RWPE2 (cell line): Measurements from ENCODE around the gene SKOR1.

Source experiments
- ATAC-seq: fragments of 200-7000 bp; cut with Tn5 transposase; 3 replicates; pipeline ENCODE4 v1.9.1; 2021; ENCODE audit warnings: low read depth
- DNase-seq: peaks from one replicate; pipeline ENCODE4 v3.0.0-alpha.2; 2020; ENCODE audit warnings: low spot score
- H3K27ac ChIP-seq: fragments of 450-650 bp; 2 replicates; pipeline ENCODE4 v1.5.1; 2017; ENCODE audit warnings: mild to moderate bottlenecking; ENCODE audit not compliant: poor library complexity, severe bottlenecking
- H3K27me3 ChIP-seq: fragments of 250-450 bp; sonication (Bioruptor Pico); 2 replicates; pipeline ENCODE4 v1.5.1; 2021; ENCODE audit warnings: mild to moderate bottlenecking, moderate library complexity; ENCODE audit not compliant: insufficient read depth, poor library complexity, severe bottlenecking
- H3K36me3 ChIP-seq: fragments of 250-450 bp; sonication (Bioruptor Pico); 2 replicates; pipeline ENCODE4 v1.5.1; 2020; ENCODE audit warnings: low read depth, mild to moderate bottlenecking, moderate library complexity
- H3K4me1 ChIP-seq: fragments of 250-450 bp; sonication (Bioruptor Pico); 2 replicates; pipeline ENCODE4 v1.5.1; 2021; ENCODE audit warnings: mild to moderate bottlenecking, moderate library complexity; ENCODE audit not compliant: insufficient read depth, poor library complexity, severe bottlenecking
- H3K4me3 ChIP-seq: fragments of 250-450 bp; sonication (Bioruptor Pico); 2 replicates; pipeline ENCODE4 v1.5.1; 2021; ENCODE audit warnings: mild to moderate bottlenecking, moderate library complexity; ENCODE audit not compliant: severe bottlenecking
- H3K9me3 ChIP-seq: fragments of 250-450 bp; sonication (Bioruptor Pico); 2 replicates; pipeline ENCODE4 v1.5.1; 2021; ENCODE audit warnings: mild to moderate bottlenecking, moderate library complexity; ENCODE audit not compliant: severe bottlenecking
- TF ChIP-seq, protein P1 (sequence below): fragments of 450-650 bp; IDR thresholded peaks from one replicate; pipeline ENCODE4 v1.5.1; 2017; ENCODE audit warnings: mild to moderate bottlenecking, moderate library complexity; ENCODE audit not compliant: poor library complexity, severe bottlenecking

The SKOR1 gene

DNA sequence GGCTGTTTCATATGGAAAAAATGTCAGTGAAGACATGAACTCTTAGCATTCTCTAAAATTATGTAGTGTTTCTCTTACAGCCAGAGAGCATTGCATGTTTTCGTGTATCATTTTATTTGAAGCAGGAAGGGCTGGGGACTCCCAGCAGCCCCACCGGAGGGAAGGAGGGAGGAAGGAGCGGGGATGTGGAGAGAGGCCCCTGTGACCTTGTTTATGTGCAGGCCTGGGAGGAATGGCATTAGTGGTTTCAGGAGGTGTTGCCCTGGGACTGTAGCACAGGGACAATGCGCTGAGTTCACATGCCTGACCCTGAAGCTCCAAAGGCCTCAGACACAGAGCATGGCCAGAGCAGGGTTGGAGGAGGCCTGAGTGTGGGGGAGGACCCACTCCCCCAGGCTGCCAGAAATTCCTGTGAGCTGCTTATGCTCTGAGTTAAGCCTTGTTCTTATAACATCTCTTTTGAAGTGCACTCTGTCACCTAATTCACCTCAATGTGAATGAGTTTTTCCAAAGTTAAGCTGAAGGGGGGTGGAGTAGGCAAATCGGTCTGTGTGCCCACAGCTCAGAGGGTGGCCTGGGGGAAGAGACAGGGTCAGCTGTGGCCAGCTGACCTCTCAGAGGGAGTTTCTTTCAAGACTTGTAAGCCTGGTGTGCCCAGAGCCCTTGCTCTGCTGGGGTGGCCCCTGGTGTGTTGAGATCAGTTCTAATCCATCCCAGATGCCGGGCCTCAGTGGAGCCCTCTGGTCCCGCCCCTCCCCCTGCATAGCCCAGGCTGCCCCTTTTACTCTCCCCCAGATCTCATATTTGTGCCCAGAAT, 18.5 kb downstream of the SKOR1 start:
- no peak for DNase-seq
- Histone ChIP-seq H3K9me3 (no peaks in the 10 kb centered on the region), H3K27ac (no peak overlapping the region), H3K4me3 (no peak overlapping the region), H3K4me1 (peaks cover 4% of the 10 kb centered on the region), H3K36me3 (no peaks in the 10 kb centered on the region), H3K27me3 (no peaks in the 10 kb centered on the region)
- TF ChIP-seq, protein P1, sequence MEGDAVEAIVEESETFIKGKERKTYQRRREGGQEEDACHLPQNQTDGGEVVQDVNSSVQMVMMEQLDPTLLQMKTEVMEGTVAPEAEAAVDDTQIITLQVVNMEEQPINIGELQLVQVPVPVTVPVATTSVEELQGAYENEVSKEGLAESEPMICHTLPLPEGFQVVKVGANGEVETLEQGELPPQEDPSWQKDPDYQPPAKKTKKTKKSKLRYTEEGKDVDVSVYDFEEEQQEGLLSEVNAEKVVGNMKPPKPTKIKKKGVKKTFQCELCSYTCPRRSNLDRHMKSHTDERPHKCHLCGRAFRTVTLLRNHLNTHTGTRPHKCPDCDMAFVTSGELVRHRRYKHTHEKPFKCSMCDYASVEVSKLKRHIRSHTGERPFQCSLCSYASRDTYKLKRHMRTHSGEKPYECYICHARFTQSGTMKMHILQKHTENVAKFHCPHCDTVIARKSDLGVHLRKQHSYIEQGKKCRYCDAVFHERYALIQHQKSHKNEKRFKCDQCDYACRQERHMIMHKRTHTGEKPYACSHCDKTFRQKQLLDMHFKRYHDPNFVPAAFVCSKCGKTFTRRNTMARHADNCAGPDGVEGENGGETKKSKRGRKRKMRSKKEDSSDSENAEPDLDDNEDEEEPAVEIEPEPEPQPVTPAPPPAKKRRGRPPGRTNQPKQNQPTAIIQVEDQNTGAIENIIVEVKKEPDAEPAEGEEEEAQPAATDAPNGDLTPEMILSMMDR, result no peak
- no peak for ATAC-seq

DNA sequence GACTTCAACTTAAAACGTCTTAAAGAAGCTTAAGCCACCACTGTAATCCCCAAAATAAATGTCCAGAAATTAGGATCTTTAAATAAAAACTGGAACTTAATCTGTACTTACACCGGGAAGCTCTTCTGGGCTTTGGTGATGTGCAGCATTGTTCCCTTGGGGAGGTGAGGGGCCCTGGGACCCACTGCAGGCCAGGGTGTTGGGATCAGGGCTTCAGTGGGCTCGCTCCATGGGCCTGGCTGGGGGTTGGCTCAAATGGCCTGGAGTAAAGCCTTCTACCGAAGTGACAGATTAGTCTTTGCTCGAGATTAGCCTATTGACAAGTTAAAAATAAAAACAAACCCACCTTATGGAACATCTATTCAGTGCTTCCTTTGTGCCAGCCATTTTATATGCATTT, 20.7 kb downstream of the SKOR1 start:
- peak; percentile 47 for DNase-seq
- H3K4me3 ChIP-seq, result no peak overlapping the region
- H3K9me3 ChIP-seq, result no peaks in the 10 kb centered on the region
- H3K4me1 ChIP-seq, result no peaks in the 10 kb centered on the region
- ATAC-seq, result no peak
- no peak overlapping the region for H3K27ac ChIP-seq
- no peaks in the 10 kb centered on the region for H3K36me3 ChIP-seq
- no peaks in the 10 kb centered on the region for H3K27me3 ChIP-seq
- TF ChIP-seq, protein P1, result no peak

DNA sequence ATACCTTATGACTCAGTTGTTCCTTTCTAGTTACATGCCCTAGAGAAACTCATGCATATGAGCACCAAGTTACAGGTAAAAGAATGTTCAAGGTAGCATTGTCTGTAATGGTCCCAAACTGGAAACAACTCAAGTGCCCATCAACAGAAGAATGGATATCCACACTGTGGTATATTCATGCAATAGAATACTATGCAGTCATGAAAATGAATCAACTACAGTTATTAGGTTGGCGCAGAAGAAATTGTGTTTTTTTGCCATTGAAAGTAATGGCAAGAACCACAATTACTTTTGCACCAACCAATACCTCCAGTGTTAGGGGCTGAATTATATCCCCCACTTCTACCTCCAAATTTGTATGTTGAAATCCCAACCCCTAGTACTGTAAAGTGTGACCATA, 24.2 kb downstream of the SKOR1 start:
- DNase-seq, result no peak
- no peak for ATAC-seq
- H3K4me3 ChIP-seq, result no peak overlapping the region
- H3K4me1 ChIP-seq, result no peaks in the 10 kb centered on the region
- H3K27ac ChIP-seq, result no peak overlapping the region
- H3K9me3 ChIP-seq, result no peaks in the 10 kb centered on the region
- H3K36me3 ChIP-seq, result no peaks in the 10 kb centered on the region
- no peaks in the 10 kb centered on the region for H3K27me3 ChIP-seq
- TF ChIP-seq, protein P1, result no peak

DNA sequence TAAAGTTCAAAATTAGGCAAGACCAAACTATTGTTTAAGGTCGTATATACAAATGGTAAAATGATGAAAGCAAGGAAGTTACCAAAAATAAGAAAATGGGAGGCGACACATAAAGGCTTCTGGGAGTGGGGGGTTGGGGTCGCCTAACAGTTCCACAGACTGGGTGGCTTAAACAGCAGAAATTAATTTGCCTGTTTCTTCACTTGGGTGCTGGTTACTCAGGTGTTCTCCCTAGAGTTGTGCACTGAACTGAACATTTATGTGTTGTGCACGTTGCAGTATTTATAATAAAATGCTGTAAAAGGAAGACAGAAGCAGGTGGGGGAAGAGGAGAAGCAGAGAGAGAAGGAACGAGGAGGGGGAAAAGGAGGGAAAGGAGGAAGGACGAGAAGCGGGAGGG, 25.0 kb downstream of the SKOR1 start:
- H3K9me3 ChIP-seq, result no peaks in the 10 kb centered on the region
- TF ChIP-seq, protein P1, result no peak
- DNase-seq (peak; percentile 6), ATAC-seq (no peak)
- H3K27me3 ChIP-seq, result no peaks in the 10 kb centered on the region
- H3K4me1 ChIP-seq, result no peaks in the 10 kb centered on the region
- no peak overlapping the region for H3K27ac ChIP-seq
- H3K36me3 ChIP-seq, result no peaks in the 10 kb centered on the region
- H3K4me3 ChIP-seq, result no peak overlapping the region

GRCh38 chr15:67850994-67851571, 25.8 kb downstream of the SKOR1 start:
- H3K4me1 ChIP-seq, result no peaks in the 10 kb centered on the region
- no peak overlapping the region for H3K4me3 ChIP-seq
- H3K27ac ChIP-seq, result no peak overlapping the region

More at GRCh38 chr15:67850994-67851571, 25.8 kb downstream of the SKOR1 start:
- ATAC-seq (peak; percentile 86), DNase-seq (peak; percentile 60)
- TF ChIP-seq, protein P1, result no peak
- H3K27me3 ChIP-seq, result no peaks in the 10 kb centered on the region
- H3K36me3 ChIP-seq, result no peaks in the 10 kb centered on the region
- no peaks in the 10 kb centered on the region for H3K9me3 ChIP-seq
